ENCODE measurements around the gene ZCCHC14. TPM values are rescaled to one million over a fixed set of nuclear protein-coding genes. Genes with fewer than 3 reads are reported as not detected.
"Not testable (repeated sequence)": the region's sequence is repeated elsewhere in the genome, so short reads cannot be mapped to it uniquely, and the experiment has no call there.

The ZCCHC14 gene
- total RNA-seq, 2 experiments from 2014 or later, result 12.4 to 13.9 TPM

DNA sequence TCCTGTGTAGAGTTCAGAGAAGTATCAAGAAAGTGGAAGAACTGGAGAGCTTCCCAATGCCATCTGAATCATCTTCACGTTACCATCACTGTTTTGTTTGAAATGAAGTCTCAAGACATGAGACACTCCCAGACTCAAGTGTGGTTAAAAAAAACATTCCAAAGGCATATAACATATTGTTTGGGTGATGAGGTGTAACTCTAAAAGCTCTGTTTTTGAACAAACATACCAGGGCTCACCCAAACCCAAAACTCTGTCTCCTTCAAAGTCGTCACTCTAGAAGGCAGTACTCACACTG, 6.3 kb upstream of the ZCCHC14 start:
- no peak for DNase-seq
- no peaks in the 10 kb centered on the region for H3K36me3 Mint-ChIP-seq (ENCODE audit: low read depth)
- no peak overlapping the region for H3K4me3 Mint-ChIP-seq
- no peaks in the 10 kb centered on the region for H3K9me3 Mint-ChIP-seq
- H3K4me1 Mint-ChIP-seq (ENCODE audit: low read depth), result peaks cover 17% of the 10 kb centered on the region
- no peaks in the 10 kb centered on the region for H3K27me3 Mint-ChIP-seq (ENCODE audit: low read depth)
- no peak overlapping the region for H3K27ac Mint-ChIP-seq
- CTCF ChIA-PET, result no interaction called here
- intact Hi-C loops (cut with micrococcal nuclease), result loop anchor here (10.0 kb wide), 2 partner anchors 376 to 944 kb away; partner anchors contain the start of gene MTHFSD

DNA sequence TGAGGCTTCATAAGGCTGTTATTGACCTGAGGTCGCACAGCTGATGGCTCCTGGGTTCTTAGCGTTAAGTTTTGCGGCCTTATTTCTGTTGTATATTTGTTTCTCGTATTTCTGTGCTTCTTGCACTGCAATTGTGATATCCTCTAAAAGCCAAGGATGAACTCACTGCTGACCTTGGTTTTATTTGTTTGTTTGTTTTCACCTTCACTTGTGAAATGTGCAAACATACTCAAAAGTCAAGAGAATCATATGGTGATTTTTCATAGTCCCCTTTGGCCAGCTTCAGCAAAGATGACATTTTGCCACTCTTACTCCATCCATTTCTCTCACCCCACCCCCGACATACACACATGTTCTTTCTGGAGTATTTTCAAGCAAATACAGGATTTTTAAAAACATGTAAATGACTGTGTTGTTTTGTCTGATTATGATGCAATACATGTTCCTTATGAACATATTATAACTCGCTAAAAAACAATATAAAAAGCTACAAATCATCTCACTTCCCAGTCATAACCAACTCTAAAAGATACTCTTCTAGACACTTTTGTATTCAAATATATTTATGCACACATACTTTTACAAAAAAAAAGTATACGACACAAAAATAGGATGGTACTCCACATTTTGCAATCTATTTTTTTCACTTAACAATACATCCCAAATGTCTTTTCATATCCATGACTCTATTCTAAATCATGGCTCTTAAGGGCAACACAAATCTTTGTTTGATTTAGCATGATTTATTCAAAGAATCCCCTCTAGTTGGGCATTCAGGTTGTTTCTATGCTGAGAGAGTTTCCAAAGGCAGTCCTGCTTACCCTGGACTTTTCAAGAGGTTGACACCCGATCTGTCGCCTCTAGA, 5.7 kb upstream of the ZCCHC14 start:
- DNase-seq, result no peak
- intact Hi-C loops (cut with micrococcal nuclease), result loop anchor here (10.0 kb wide), 2 partner anchors 376 to 944 kb away; partner anchors contain the start of gene MTHFSD
- no peaks in the 10 kb centered on the region for H3K9me3 Mint-ChIP-seq
- no peaks in the 10 kb centered on the region for H3K36me3 Mint-ChIP-seq (ENCODE audit: low read depth)
- CTCF ChIA-PET, result no interaction called here
- no peak overlapping the region for H3K4me3 Mint-ChIP-seq
- H3K4me1 Mint-ChIP-seq (ENCODE audit: low read depth), result peaks cover 21% of the 10 kb centered on the region
- H3K27me3 Mint-ChIP-seq (ENCODE audit: low read depth), result no peaks in the 10 kb centered on the region
- no peak overlapping the region for H3K27ac Mint-ChIP-seq

DNA sequence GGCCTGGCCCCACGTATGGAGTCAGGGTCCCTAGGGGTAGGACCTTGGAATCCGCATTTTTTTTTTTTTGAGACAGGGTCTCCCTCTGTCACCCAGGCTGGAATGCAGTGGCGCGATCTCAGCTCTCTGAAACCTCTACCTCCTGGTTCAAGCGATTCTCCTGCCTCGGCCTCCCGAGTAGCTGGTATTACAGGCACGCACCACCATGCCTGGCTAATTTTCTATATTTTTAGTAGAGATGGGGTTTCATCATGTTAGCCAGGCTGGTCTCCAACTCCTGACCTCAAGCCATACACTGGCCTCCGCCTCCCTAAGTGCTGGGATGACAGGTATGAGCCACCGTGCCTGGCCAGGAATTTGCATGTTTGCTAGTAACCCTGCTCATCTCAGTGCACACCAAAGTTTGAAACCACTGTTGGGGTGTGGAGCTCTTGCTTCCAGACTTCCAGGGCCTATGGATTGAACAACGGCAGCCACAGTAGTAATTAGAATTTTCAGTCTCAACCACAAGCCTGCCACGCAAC, 5.0 kb upstream of the ZCCHC14 start:
- H3K9me3 Mint-ChIP-seq; H3K27ac Mint-ChIP-seq; CTCF ChIA-PET; H3K4me3 Mint-ChIP-seq; H3K27me3 Mint-ChIP-seq (ENCODE audit: low read depth); DNase-seq; H3K36me3 Mint-ChIP-seq (ENCODE audit: low read depth): not testable (repeated sequence)
- intact Hi-C loops (cut with micrococcal nuclease), result loop anchor here (10.0 kb wide), 2 partner anchors 377 to 943 kb away; partner anchors contain the start of gene MTHFSD
- peaks cover 23% of the 10 kb centered on the region for H3K4me1 Mint-ChIP-seq (ENCODE audit: low read depth)

GRCh38 chr16:87497023-87497766, 4.4 kb upstream of the ZCCHC14 start:
- H3K4me3 Mint-ChIP-seq; H3K9me3 Mint-ChIP-seq; DNase-seq; H3K27ac Mint-ChIP-seq; H3K27me3 Mint-ChIP-seq (ENCODE audit: low read depth); H3K36me3 Mint-ChIP-seq (ENCODE audit: low read depth); CTCF ChIA-PET: not testable (repeated sequence)
- peaks cover 23% of the 10 kb centered on the region for H3K4me1 Mint-ChIP-seq (ENCODE audit: low read depth)
- intact Hi-C loops (cut with micrococcal nuclease), result loop anchor here (10.0 kb wide), 2 partner anchors 378 to 942 kb away; partner anchors contain the start of gene MTHFSD

GRCh38 chr16:87496447-87496801, 3.6 kb upstream of the ZCCHC14 start:
- H3K9me3 Mint-ChIP-seq, result no peaks in the 10 kb centered on the region
- intact Hi-C loops (cut with micrococcal nuclease), result loop anchor here (1.0 to 10.0 kb wide), 4 partner anchors 42 to 942 kb away; partner anchors contain the start of gene MTHFSD
- CTCF ChIA-PET, result no interaction called here
- DNase-seq, result peak; percentile 78
- H3K4me3 Mint-ChIP-seq, result no peak overlapping the region
- no peaks in the 10 kb centered on the region for H3K27me3 Mint-ChIP-seq (ENCODE audit: low read depth)
- no peak overlapping the region for H3K27ac Mint-ChIP-seq
- H3K4me1 Mint-ChIP-seq (ENCODE audit: low read depth), result peaks cover 24% of the 10 kb centered on the region
- H3K36me3 Mint-ChIP-seq (ENCODE audit: low read depth), result peaks cover under 1% of the 10 kb centered on the region

GRCh38 chr16:87495578-87496446, 3.0 kb upstream of the ZCCHC14 start:
- Mint-ChIP-seq H3K27me3 (ENCODE audit: low read depth) (no peaks in the 10 kb centered on the region), H3K36me3 (ENCODE audit: low read depth) (peaks cover 4% of the 10 kb centered on the region), H3K27ac (no peak overlapping the region), H3K9me3 (no peaks in the 10 kb centered on the region), H3K4me1 (ENCODE audit: low read depth) (peaks cover 27% of the 10 kb centered on the region), H3K4me3 (no peak overlapping the region)
- CTCF ChIA-PET, result no interaction called here
- intact Hi-C loops (cut with micrococcal nuclease), result loop anchor here (1.0 to 10.0 kb wide), 4 partner anchors 42 to 941 kb away; partner anchors contain the start of gene MTHFSD
- DNase-seq, result no peak

- Mint-ChIP-seq H3K27me3 (ENCODE audit: low read depth) (no peaks in the 10 kb centered on the region), H3K36me3 (ENCODE audit: low read depth) (peaks cover 17% of the 10 kb centered on the region), H3K4me1 (ENCODE audit: low read depth) (peaks cover 43% of the 10 kb centered on the region), H3K4me3 (peak overlapping the region; percentile 75), H3K27ac (no peak overlapping the region), H3K9me3 (no peaks in the 10 kb centered on the region)
- intact Hi-C loops (cut with micrococcal nuclease), result loop anchor here (1.0 to 10.0 kb wide), 9 partner anchors 8 to 939 kb away; partner anchors contain the start of genes BANP, C16orf95, MAP1LC3B and MTHFSD
- CTCF ChIA-PET, result no interaction called here
- no peak for DNase-seq
Measured at GRCh38 chr16:87493608-87494280, 920 bp upstream of the ZCCHC14 start.

- Mint-ChIP-seq H3K36me3 (ENCODE audit: low read depth) (peaks cover 24% of the 10 kb centered on the region), H3K4me1 (ENCODE audit: low read depth) (peaks cover 55% of the 10 kb centered on the region), H3K4me3 (no peak overlapping the region), H3K27me3 (ENCODE audit: low read depth) (no peaks in the 10 kb centered on the region), H3K27ac (no peak overlapping the region), H3K9me3 (no peaks in the 10 kb centered on the region)
- intact Hi-C loops (cut with micrococcal nuclease), result loop anchor here (2.0 to 10.0 kb wide), 5 partner anchors 175 to 937 kb away; partner anchors contain the start of genes BANP, C16orf95 and MTHFSD
- CTCF ChIA-PET, result interaction anchor here (1.3 kb wide), 1 partner anchor 28 kb away, joined by 5 read pairs; no protein-coding TSS in a partner anchor
- DNase-seq, result no peak
Measured at GRCh38 chr16:87492291-87492630, 563 bp downstream of the ZCCHC14 start.

DNA sequence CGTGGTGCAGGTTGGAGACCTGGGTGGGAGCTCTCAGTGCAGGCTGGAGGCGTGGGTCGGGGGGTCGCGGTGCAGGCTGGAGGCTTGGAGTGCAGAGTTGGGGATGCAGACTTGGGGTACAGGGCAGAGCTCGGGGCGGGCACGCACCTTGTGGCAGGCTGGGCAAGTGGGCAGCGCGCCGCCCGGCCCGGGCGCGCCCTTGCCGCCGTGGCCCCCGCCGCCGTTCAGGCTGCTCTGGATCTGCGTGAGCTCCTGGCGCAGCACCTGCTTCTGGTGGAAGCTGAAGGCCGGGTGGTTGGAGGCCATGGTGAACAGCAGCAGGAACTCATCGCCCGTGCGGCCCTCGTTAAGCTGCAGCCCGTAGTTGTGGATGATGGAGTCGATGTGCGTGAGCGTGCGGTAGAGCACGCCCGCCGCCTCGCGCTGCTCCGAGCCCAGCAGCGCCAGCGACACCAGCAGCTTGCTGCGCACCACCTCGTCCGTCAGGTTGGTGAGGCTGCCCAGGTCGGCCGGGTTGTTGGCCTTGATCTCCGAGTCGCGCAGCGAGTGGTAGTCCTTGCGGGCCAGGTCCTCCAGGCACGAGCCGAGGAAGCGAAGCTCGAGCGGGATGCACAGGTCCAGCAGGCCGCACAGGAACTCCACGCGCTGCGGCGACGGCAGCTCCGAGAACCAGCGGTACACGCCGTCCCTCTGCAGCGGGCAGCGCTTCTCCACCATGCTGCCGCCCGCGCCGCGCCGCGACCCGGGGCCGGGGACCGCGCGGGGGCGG, 1.1 kb downstream of the ZCCHC14 start:
- H3K36me3 Mint-ChIP-seq (ENCODE audit: low read depth), result peaks cover 26% of the 10 kb centered on the region
- CTCF ChIA-PET, result interaction anchor here (0.5 to 1.3 kb wide), 3 partner anchors 28 to 48 kb away, joined by 3 to 5 read pairs (median 4); no protein-coding TSS in a partner anchor
- no peaks in the 10 kb centered on the region for H3K9me3 Mint-ChIP-seq
- intact Hi-C loops (cut with micrococcal nuclease), result loop anchor here (2.0 to 10.0 kb wide), 6 partner anchors 55 to 937 kb away; partner anchors contain the start of genes BANP, C16orf95 and MTHFSD
- peak; percentile 32 for DNase-seq
- no peaks in the 10 kb centered on the region for H3K27me3 Mint-ChIP-seq (ENCODE audit: low read depth)
- H3K4me3 Mint-ChIP-seq, result peak overlapping the region; percentile 76
- H3K4me1 Mint-ChIP-seq (ENCODE audit: low read depth), result peaks cover 56% of the 10 kb centered on the region
- H3K27ac Mint-ChIP-seq, result peak overlapping the region; percentile 78

DNA sequence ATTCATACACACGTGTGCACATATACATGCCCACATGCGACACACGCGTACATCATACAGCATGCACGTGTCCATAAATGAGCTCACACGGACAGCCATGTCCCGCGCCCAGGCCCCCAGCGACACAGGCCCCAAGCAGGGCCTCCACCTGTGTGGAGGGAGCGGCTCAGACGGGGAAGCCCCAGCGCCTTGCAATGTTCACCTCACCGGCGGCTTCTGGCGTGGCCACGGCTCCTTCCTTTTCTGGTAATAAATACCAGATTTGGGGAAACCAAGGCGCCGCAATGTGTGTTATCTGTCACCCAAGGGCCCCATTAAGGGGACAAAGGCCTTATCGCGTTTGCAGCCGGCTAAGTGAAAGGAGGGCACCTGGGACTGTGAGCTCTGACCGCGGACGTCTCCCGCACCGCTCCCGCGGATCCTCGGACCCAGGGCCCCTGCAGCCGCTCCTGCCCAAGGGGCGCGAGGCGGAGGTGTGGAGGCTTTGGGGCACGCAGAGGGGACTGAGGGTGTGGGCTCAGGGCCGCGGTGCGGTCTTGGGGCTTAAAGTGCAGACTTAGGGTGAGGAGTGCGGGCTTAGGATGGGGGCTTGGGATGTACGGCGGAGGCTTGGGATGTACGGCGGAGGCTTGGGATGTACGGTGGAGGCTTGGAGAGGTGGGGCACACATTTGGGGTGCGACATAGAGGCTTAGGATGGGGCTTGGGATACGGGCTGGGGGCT, 1.9 kb downstream of the ZCCHC14 start:
- peak; percentile 87 for DNase-seq
- H3K27ac Mint-ChIP-seq, result peak overlapping the region; percentile 75
- H3K4me1 Mint-ChIP-seq (ENCODE audit: low read depth), result peaks cover 56% of the 10 kb centered on the region
- peaks cover 26% of the 10 kb centered on the region for H3K36me3 Mint-ChIP-seq (ENCODE audit: low read depth)
- peak overlapping the region; percentile 76 for H3K4me3 Mint-ChIP-seq
- not testable (repeated sequence) for H3K9me3 Mint-ChIP-seq; H3K27me3 Mint-ChIP-seq (ENCODE audit: low read depth)
- CTCF ChIA-PET, result interaction anchor here (1.2 to 1.3 kb wide), 2 partner anchors 27 to 29 kb away, joined by 3 to 5 read pairs; no protein-coding TSS in a partner anchor
- intact Hi-C loops (cut with micrococcal nuclease), result loop anchor here (2.0 to 10.0 kb wide), 4 partner anchors 54 to 936 kb away; partner anchors contain the start of gene MTHFSD

All from activated naive CD4-positive, alpha-beta T cell treated with anti-CD3 and anti-CD28 coated beads for 36 hours (primary cell).